RCC 7860 (cell line): ENCODE data around the gene TDRD12.

Source experiments
- DNase-seq: peaks from one replicate; pipeline ENCODE4 v3.0.0-alpha.2; 2015; ENCODE audit warnings: low spot score
- FAIRE-seq: peaks from 2 replicates; lab custom pipeline; 2012; peaks lifted over from hg19 to GRCh38; lab: Jason Lieb, UNC

The TDRD12 gene

GRCh38 chr19:32719611-32720059 lies at the start of gene TDRD12:
TDRD12 (plus strand) TSS chr19:32719767; CDS start chr19:32720073, 306 bp downstream.
- FAIRE-seq (no peak), DNase-seq (no peak)

- DNase-seq (no peak), FAIRE-seq (no peak)
These were observed 47.5 kb upstream of the TDRD12 start for GRCh38 chr19:32671883-32672593.

DNA sequence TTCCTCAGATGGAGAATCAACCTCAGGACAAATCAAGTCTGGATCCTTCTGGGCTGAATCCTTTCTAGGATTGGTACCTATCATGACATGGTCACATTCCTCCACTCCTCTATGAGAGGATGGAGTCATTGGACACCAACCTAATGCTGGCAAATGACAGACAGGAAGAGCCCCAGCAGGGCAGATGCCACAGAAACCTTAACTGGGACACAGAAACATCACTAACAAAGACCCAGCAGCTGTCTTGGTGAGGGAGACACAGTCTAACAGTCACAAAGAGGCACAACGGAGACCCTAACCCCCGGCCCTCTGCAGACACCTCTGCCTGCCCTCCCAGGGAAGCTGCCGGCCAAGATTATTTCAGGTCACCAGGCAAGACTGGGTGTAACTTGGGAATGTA lies 46.7 kb upstream of the TDRD12 start:
- no peak for FAIRE-seq
- DNase-seq, result no peak

- FAIRE-seq, result no peak
These were observed 46.0 kb upstream of the TDRD12 start for GRCh38 chr19:32673573-32673972.

GRCh38 chr19:32674153-32674930 lies 45.2 kb upstream of the TDRD12 start:
- no peak for FAIRE-seq

More at GRCh38 chr19:32673573-32673972, 46.0 kb upstream of the TDRD12 start:
- DNase-seq, result no peak

GRCh38 chr19:32674931-32675719 lies 44.4 kb upstream of the TDRD12 start, which contains the start of gene ANKRD27:
ANKRD27 (minus strand) TSS chr19:32675180; CDS start chr19:32659015, 16,165 bp downstream.
- DNase-seq (peak; percentile 93), FAIRE-seq (peak; percentile 74)

More at GRCh38 chr19:32674153-32674930, 45.2 kb upstream of the TDRD12 start:
- DNase-seq, result no peak

DNA sequence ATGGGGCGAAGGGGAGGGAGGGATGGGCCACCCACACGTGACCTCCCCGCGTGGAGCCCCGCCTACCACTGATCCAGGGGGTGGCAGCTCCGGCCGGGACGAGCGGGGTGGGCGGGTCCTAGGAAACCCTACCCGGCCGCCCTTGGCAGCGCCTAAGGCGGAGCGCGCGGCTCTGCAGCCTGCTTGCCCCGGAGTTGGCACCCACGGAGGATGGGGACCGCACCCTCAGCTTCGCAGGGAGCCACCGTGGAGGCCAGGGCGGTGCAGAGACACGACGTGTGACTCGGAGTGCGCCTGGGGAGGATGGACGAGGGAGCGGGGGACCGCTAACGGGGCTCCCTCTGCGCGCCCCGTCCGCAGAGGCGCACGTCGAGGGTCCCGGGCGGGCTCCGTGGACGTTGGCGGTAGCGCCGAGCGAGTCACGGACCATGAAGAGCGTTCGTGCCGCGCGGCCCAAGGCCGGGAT lies 43.8 kb upstream of the TDRD12 start, which contains the start of gene RGS9BP:
Gene RGS9BP, plus strand, starts transcription at position 129 of the 466 bp plus-strand sequence. CDS start 416 bp downstream, outside the sequence.
- FAIRE-seq (no peak), DNase-seq (peak; percentile 29)

GRCh38 chr19:32676186-32676894 lies 43.2 kb upstream of the TDRD12 start:
- no peak for FAIRE-seq
- DNase-seq, result no peak

GRCh38 chr19:32676895-32677359 lies 42.6 kb upstream of the TDRD12 start:
- FAIRE-seq (no peak), DNase-seq (no peak)

- FAIRE-seq, result no peak
These were observed 41.9 kb upstream of the TDRD12 start for GRCh38 chr19:32677657-32678056.

DNA sequence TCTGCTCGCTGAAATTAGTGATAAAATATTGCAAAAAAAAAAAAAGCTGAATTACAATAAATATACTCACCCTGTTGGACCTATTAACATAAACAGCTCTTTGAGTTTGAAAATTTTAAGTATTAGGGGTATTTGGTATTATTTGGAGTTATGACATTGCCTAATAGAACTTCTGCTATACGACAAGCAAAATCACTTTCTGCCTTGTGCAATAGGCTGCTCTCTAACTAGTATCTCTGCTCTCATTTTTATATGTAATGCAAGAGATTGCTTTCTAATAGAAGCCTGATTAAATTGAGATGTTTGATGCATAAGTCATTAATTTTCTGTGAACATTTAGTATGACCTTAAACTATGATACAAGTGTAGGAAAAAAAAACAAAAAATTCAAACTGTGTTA lies 38.6 kb upstream of the TDRD12 start:
- DNase-seq (no peak), FAIRE-seq (no peak)

More at GRCh38 chr19:32677657-32678056, 41.9 kb upstream of the TDRD12 start:
- DNase-seq, result no peak

- FAIRE-seq (no peak), DNase-seq (no peak)
These were observed 37.2 kb upstream of the TDRD12 start for GRCh38 chr19:32682317-32682716.

DNA sequence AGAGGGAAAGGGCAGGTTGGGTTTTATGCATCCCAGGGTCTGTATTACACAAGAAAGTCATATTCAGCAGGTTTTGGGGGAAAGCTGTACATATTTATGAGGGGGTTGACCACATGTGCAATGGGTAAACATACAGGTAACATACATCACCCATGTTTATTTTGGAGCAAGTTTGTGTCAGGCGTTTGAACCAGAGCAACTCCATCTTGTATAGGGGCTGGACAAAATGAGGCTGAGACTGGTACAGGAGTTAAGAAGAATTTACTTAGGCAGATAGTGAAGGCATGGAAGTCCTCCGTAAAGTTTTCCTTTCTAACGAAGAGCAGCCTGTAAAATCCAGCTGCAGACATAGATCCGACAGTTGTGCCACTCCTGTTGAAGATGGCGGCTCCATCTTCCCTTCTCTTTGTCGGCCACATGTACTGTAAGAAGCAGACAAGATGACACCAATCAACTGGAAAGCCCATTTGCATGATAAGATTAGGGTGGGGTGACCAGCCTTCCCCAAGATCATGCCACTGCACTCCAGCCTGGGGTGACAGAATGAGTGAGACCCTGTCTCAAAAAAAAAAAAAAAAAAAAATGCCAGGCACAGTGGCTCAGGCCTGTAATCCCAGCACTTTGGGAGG lies 32.6 kb upstream of the TDRD12 start:
- no peak for FAIRE-seq

DNA sequence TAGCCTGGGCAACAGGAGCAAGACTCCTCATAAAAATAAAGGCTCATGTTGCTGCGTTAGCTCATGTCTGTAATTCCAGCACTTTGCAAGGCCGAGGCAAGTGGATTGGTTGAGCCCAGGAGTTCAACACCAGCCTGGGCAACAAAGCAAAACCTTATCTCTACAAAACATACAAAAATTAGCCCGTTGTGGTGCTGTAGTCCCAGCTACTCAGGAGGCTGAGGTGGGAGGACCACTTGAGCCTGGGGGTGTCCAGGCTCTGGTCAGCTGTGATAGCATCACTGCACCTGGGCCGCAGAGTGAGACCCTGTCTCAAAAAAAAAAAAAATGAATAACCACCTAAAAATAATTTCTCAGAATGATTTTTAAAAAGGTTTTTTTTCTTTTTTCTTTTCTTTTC lies 31.9 kb upstream of the TDRD12 start:
- DNase-seq, result no peak
- no peak for FAIRE-seq

More for the DNA sequence above, 32.6 kb upstream of the TDRD12 start:
- DNase-seq, result no peak

GRCh38 chr19:32688311-32688710 lies 31.3 kb upstream of the TDRD12 start:
- FAIRE-seq (no peak), DNase-seq (no peak)

- DNase-seq (peak; percentile 75), FAIRE-seq (no peak)
These were observed 28.1 kb upstream of the TDRD12 start, which contains the start of gene NUDT19 for GRCh38 chr19:32691291-32691951. NUDT19 (plus strand) TSS chr19:32691821; CDS start chr19:32691961, 140 bp downstream.

DNA sequence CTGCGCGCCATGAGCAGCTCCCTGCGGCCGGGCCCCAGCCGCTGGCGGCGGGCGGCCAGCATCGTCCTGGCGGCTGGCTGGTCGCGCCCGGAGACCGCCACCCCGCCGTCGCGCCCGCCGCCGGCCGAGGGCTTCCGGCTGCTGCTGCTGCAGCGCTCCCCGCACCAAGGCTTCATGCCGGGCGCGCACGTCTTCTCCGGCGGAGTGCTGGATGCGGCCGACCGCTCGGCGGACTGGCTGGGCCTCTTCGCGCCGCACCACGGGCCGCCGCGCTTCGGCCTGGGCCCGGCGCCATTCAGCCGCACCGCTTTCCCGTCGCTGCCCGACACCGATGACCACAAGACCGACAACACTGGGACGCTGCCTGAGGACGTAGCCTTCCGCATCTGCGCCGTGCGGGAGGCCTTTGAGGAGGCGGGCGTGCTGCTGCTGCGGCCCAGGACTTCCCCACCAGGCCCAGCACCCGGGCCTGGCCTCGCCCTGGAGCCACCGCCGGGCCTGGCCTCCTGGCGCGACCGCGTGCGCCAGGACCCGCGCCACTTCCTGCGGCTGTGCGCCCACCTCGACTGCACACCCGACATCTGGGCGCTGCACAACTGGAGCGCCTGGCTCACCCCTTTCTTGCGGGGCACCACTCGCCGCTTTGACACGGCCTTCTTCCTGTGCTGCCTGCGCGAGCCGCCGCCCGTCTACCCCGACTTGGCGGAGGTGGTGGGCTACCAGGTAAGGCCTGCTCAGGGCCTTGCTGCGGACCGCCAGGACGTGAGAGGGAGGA lies 27.4 kb upstream of the TDRD12 start:
- FAIRE-seq (no peak), DNase-seq (peak; percentile 41)

DNA sequence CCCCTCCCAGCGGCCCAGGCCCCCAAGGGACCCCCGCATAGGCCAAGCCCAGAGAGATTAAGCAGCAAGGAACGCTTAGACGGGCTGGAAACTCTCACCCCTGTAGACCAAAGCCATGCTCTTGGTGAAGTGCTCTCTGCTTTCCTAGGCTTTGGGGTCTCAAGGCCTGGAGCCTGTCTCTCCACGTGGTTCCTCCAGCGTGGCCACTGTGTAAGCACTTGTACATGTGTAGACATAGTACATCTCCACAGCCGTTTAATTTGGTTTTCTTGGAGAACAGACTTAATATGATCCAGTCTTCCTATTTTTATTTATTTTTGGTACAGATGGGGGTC lies 26.9 kb upstream of the TDRD12 start:
- no peak for FAIRE-seq
- DNase-seq, result no peak
